ENCODE results near the gene SNRPB. TPM values are rescaled to one million over a fixed set of nuclear protein-coding genes. Genes with fewer than 3 reads are reported as not detected.

The SNRPB gene
- total RNA-seq, 1 donor from 2014 or later = 103 TPM

GRCh38 chr20:2468581-2469407, 1.8 kb downstream of the SNRPB start:
- peak overlapping the region; percentile 93 for H3K4me3 Mint-ChIP-seq (ENCODE audit: unreplicated experiment)
- H3K27me3 Mint-ChIP-seq (ENCODE audit: low read depth) = no peaks in the 10 kb centered on the region
- no peaks in the 10 kb centered on the region for H3K9me3 Mint-ChIP-seq (ENCODE audit: low read depth)
- TF ChIP-seq, protein P1, sequence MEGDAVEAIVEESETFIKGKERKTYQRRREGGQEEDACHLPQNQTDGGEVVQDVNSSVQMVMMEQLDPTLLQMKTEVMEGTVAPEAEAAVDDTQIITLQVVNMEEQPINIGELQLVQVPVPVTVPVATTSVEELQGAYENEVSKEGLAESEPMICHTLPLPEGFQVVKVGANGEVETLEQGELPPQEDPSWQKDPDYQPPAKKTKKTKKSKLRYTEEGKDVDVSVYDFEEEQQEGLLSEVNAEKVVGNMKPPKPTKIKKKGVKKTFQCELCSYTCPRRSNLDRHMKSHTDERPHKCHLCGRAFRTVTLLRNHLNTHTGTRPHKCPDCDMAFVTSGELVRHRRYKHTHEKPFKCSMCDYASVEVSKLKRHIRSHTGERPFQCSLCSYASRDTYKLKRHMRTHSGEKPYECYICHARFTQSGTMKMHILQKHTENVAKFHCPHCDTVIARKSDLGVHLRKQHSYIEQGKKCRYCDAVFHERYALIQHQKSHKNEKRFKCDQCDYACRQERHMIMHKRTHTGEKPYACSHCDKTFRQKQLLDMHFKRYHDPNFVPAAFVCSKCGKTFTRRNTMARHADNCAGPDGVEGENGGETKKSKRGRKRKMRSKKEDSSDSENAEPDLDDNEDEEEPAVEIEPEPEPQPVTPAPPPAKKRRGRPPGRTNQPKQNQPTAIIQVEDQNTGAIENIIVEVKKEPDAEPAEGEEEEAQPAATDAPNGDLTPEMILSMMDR (IDR thresholded peaks at IDR 0.05) = no peak
- H3K27ac Mint-ChIP-seq (ENCODE audit: unreplicated experiment) = peak overlapping the region; percentile 96
- H3K4me1 Mint-ChIP-seq (ENCODE audit: low read depth) = peaks cover 32% of the 10 kb centered on the region
- peaks cover 32% of the 10 kb centered on the region for H3K36me3 Mint-ChIP-seq (ENCODE audit: low read depth)
- DNase-seq (ENCODE audit: low spot score) = no peak

DNA sequence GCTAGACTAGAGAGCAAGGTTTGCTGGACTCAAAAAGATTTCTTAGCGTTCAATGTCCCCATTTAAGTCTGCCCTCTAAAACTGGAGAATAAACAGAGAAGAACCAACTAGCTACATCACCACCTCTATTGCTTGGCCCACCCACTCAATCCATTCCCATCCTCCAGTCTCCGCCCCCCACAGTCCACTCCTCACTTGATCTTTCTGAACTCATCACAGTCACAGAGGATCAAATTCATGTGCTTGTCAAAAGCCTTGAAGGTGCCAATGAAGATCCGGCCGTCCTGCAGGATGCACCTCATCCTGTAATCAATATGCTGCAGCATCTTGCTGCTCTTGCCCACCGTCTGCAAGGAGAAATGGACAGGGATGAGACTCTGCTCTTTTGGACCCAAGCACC, 3.2 kb downstream of the SNRPB start:
- Mint-ChIP-seq H3K27ac (ENCODE audit: unreplicated experiment) (peak overlapping the region; percentile 30), H3K36me3 (ENCODE audit: low read depth) (peaks cover 43% of the 10 kb centered on the region), H3K9me3 (ENCODE audit: low read depth) (no peaks in the 10 kb centered on the region), H3K4me3 (ENCODE audit: unreplicated experiment) (no peak overlapping the region), H3K27me3 (ENCODE audit: low read depth) (no peaks in the 10 kb centered on the region), H3K4me1 (ENCODE audit: low read depth) (peaks cover 32% of the 10 kb centered on the region)
- TF ChIP-seq, protein P1 (IDR thresholded peaks at IDR 0.05) = no peak
- no peak for DNase-seq (ENCODE audit: low spot score)

DNA sequence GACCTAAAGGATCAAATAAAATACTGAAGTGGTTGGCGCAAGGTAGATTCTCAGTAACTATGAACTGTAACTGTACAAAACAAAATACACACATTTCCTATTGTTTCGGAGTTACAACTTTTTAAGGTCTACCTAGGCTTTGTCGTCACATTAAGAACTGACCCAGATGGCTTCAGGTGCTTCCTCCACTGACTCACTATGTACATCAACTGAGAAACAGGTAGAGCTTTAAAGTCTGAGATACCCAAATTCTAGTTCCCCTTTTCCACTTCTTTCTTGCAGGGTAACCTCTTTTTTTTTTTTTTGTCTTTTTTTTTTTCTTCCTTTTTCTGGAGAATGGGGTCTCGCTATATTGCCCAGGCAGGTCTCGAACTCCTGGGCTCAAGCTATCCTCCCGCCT, 5.5 kb downstream of the SNRPB start:
- no peaks in the 10 kb centered on the region for H3K9me3 Mint-ChIP-seq (ENCODE audit: low read depth)
- no peak overlapping the region for H3K4me3 Mint-ChIP-seq (ENCODE audit: unreplicated experiment)
- H3K27me3 Mint-ChIP-seq (ENCODE audit: low read depth) = no peaks in the 10 kb centered on the region
- H3K36me3 Mint-ChIP-seq (ENCODE audit: low read depth) = peaks cover 60% of the 10 kb centered on the region
- TF ChIP-seq, protein P1 (IDR thresholded peaks at IDR 0.05) = no peak
- DNase-seq (ENCODE audit: low spot score) = no peak
- peaks cover 26% of the 10 kb centered on the region for H3K4me1 Mint-ChIP-seq (ENCODE audit: low read depth)
- H3K27ac Mint-ChIP-seq (ENCODE audit: unreplicated experiment) = no peak overlapping the region

- TF ChIP-seq, protein P1 (IDR thresholded peaks at IDR 0.05) = no peak
- Mint-ChIP-seq H3K4me3 (ENCODE audit: unreplicated experiment) (no peak overlapping the region), H3K27ac (ENCODE audit: unreplicated experiment) (peak overlapping the region; percentile 45), H3K4me1 (ENCODE audit: low read depth) (peaks cover 16% of the 10 kb centered on the region), H3K27me3 (ENCODE audit: low read depth) (no peaks in the 10 kb centered on the region), H3K9me3 (ENCODE audit: low read depth) (no peaks in the 10 kb centered on the region), H3K36me3 (ENCODE audit: low read depth) (peaks cover 58% of the 10 kb centered on the region)
- no peak for DNase-seq (ENCODE audit: low spot score)
Measured at GRCh38 chr20:2463616-2464365, 6.8 kb downstream of the SNRPB start.

DNA sequence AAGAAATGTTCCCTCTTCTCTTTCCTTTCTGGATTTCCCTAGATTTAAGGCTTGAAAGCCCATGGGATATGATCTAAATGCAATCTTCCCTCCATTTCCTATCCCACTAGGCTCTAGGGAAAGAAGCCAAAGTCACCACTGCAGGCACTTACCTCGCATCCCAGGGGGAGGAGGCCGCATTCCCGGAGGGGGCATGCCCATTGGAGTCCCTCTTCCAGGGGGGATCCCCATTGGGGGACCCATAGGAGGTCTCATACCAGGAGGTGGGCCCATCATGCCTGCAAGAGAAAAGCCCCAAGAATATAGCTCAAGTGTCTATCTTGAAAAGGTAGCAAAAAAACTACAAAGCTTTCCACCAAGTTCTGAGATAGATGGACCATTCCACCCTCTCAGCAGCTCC, 8.1 kb downstream of the SNRPB start:
- Mint-ChIP-seq H3K9me3 (ENCODE audit: low read depth) (no peaks in the 10 kb centered on the region), H3K36me3 (ENCODE audit: low read depth) (peaks cover 54% of the 10 kb centered on the region), H3K4me3 (ENCODE audit: unreplicated experiment) (no peak overlapping the region), H3K27ac (ENCODE audit: unreplicated experiment) (no peak overlapping the region), H3K27me3 (ENCODE audit: low read depth) (no peaks in the 10 kb centered on the region), H3K4me1 (ENCODE audit: low read depth) (peaks cover 3% of the 10 kb centered on the region)
- no peak for DNase-seq (ENCODE audit: low spot score)
- TF ChIP-seq, protein P1 (IDR thresholded peaks at IDR 0.05) = no peak
